Upper lobe of right lung (tissue), 1 donor: ENCODE data around the gene CNPPD1. TPM values are rescaled to one million over a fixed set of nuclear protein-coding genes. Genes with fewer than 3 reads are reported as not detected.

Experiments
- ATAC-seq: fragments of 200-7000 bp; cut with Tn5 transposase; one replicate; pipeline ENCODE4 v1.9.1; 2020; ENCODE audit warnings: mild to moderate bottlenecking, moderate library complexity
- DNase-seq: peaks from one replicate; pipeline ENCODE4 v3.0.0-alpha.2; 2020
- H3K27ac ChIP-seq: fragments of 200-600 bp; one replicate; pipeline ENCODE4 v1.8.0; 2022
- H3K27me3 ChIP-seq: fragments of 200-600 bp; one replicate; pipeline ENCODE4 v1.8.0; 2022; ENCODE audit warnings: mild to moderate bottlenecking
- H3K36me3 ChIP-seq: fragments of 200-600 bp; one replicate; pipeline ENCODE4 v1.8.0; 2022
- H3K4me1 ChIP-seq: fragments of 200-600 bp; one replicate; pipeline ENCODE4 v1.8.0; 2022
- H3K4me3 ChIP-seq: fragments of 200-600 bp; one replicate; pipeline ENCODE4 v1.8.0; 2022; ENCODE audit warnings: mild to moderate bottlenecking
- H3K9me3 ChIP-seq: fragments of 200-600 bp; one replicate; pipeline ENCODE4 v1.8.0; 2022
- CTCF ChIP-seq: fragments of 200-600 bp; IDR thresholded peaks from one replicate; pipeline ENCODE4 v1.8.0; 2022; ENCODE audit warnings: antibody characterized with exemption
- intact Hi-C: fragments of 100-400 bp; cut with DNase I; formaldehyde crosslinking; loops from one replicate; pipeline ENCODE4 v1.11.0; 2022
- total RNA-seq: library from RNA; stranded (reverse); fragmentation: NEBNext Ultra II Directional; extraction: Animal tissue kit (Norgen Biotek cat#: 25700); gene quantifications from one replicate; pipeline ENCODE4 v1.2.1, GENCODE V29; 2021
- donor health status: DM: no; HTN: yes; CAD: no; lungs with severe emphysema.

CNPPD1 gene
- total RNA-seq, 1 donor from 2014 or later = 64.0 TPM

DNA sequence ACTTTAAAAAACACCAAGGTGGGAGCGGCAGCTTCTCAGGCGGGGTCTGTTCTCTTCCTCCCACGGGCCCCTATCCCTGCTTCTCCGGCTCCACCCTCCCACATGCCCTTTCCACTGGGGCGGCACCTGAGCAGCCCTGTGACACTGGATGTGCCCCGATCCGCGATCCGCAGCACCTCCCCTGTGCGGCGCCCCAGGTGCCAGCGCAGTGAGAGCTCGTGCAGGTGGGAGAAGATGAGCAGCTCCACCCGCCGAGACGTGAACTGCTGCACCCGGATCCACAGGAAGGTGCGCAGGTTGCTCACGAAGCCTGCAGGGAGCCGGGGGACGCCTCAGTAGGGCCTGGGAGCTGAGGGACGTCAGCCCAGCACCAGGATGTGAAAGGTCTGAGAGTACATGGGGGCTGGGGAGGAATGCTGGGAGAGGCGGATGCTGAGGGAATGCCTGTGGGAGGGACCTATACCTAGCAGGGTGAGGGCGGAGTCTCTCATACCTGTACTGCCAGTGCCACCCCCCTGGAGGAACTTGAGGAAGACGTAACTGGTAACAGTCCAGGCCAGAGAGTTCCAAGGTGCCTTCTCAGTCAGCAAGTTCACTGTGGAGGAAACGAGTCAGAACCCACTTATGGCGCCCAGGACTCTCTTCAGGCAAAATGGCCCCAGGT, 39.3 kb upstream of the CNPPD1 start:
- peaks cover 46% of the 10 kb centered on the region for H3K36me3 ChIP-seq
- no peaks in the 10 kb centered on the region for H3K27me3 ChIP-seq
- TF ChIP-seq CTCF = no peak
- no peaks in the 10 kb centered on the region for H3K9me3 ChIP-seq
- H3K27ac ChIP-seq = no peak overlapping the region
- intact Hi-C loops = no loop called here
- H3K4me3 ChIP-seq = no peak overlapping the region
- ATAC-seq = no peak
- DNase-seq = no peak
- peaks cover 21% of the 10 kb centered on the region for H3K4me1 ChIP-seq

GRCh38 chr2:219214786-219215185, 38.1 kb upstream of the CNPPD1 start:
- H3K36me3 ChIP-seq = peaks cover 43% of the 10 kb centered on the region
- intact Hi-C loops = no loop called here

GRCh38 chr2:219214141-219214540, 37.4 kb upstream of the CNPPD1 start:
- no peak for TF ChIP-seq CTCF
- no peaks in the 10 kb centered on the region for H3K27me3 ChIP-seq
- intact Hi-C loops = no loop called here
- peaks cover 12% of the 10 kb centered on the region for H3K4me1 ChIP-seq
- no peak for ATAC-seq
- no peak overlapping the region for H3K27ac ChIP-seq
- no peaks in the 10 kb centered on the region for H3K9me3 ChIP-seq
- no peak for DNase-seq
- peaks cover 45% of the 10 kb centered on the region for H3K36me3 ChIP-seq
- no peak overlapping the region for H3K4me3 ChIP-seq

More at GRCh38 chr2:219214786-219215185, 38.1 kb upstream of the CNPPD1 start:
- peaks cover 19% of the 10 kb centered on the region for H3K4me1 ChIP-seq
- H3K9me3 ChIP-seq = no peaks in the 10 kb centered on the region
- DNase-seq = no peak
- TF ChIP-seq CTCF = no peak
- no peak overlapping the region for H3K27ac ChIP-seq
- no peak for ATAC-seq
- no peaks in the 10 kb centered on the region for H3K27me3 ChIP-seq
- no peak overlapping the region for H3K4me3 ChIP-seq

DNA sequence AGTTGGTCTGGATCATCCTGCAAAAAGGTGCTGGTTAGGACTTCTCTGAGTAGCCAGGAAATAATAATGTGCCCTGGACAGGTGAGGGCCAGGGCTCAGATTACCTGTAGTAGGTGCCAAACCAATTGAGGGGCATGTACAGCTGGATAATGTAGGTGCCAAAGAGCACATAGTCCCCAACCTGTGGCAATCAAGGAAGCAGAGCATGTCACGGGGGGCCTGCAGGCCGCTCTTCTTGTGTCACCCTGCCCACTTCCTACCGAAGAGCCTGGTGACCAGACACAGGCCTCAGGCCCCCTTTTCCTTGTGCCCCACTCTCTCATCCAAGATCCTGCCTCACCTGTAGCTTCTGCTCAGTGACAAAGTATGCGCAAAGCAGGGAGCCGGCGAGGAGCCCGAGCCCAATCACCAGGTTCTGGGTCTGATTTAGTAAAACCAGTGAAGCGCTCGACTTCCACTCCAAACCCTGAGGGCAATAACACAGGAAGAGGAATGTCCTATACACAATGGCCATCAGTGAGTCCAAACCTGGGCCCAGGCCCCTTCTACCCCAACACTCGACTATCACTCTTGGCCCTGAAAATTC, 36.9 kb upstream of the CNPPD1 start:
- DNase-seq = no peak
- TF ChIP-seq CTCF = no peak
- Histone ChIP-seq H3K9me3 (no peaks in the 10 kb centered on the region), H3K27ac (no peak overlapping the region), H3K4me3 (no peak overlapping the region), H3K27me3 (no peaks in the 10 kb centered on the region), H3K4me1 (peaks cover 10% of the 10 kb centered on the region), H3K36me3 (peaks cover 50% of the 10 kb centered on the region)
- no peak for ATAC-seq
- intact Hi-C loops = no loop called here

DNA sequence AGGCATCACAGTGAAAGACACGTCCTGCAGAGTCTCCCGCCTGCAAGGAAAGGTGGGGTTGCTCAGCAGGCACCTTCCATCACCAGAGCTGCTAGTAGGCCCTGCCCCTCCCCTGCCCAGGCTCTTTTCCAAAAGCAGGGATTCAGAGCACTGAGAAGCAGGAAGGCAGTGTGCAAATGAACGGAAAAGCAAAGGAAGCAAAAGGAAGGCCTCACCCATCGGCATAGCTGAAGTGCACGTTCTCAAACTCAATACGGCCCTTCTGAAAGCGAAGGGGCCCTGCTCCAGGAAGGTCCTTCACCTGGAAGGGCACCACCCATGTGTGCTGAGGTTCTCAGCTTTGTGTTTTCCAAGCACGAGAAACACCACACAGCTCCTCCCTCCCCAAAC, 36.3 kb upstream of the CNPPD1 start:
- intact Hi-C loops = no loop called here
- no peak for TF ChIP-seq CTCF
- no peak overlapping the region for H3K4me3 ChIP-seq
- H3K4me1 ChIP-seq = peaks cover 12% of the 10 kb centered on the region
- ATAC-seq (no peak), DNase-seq (no peak)
- H3K36me3 ChIP-seq = peaks cover 55% of the 10 kb centered on the region
- no peaks in the 10 kb centered on the region for H3K9me3 ChIP-seq
- H3K27ac ChIP-seq = no peak overlapping the region
- H3K27me3 ChIP-seq = no peaks in the 10 kb centered on the region
